Measurements from ENCODE around the gene MSH3.
"Not testable (repeated sequence)": the region's sequence is repeated elsewhere in the genome, so short reads cannot be mapped to it uniquely, and the experiment has no call there.

Gene MSH3

DNA sequence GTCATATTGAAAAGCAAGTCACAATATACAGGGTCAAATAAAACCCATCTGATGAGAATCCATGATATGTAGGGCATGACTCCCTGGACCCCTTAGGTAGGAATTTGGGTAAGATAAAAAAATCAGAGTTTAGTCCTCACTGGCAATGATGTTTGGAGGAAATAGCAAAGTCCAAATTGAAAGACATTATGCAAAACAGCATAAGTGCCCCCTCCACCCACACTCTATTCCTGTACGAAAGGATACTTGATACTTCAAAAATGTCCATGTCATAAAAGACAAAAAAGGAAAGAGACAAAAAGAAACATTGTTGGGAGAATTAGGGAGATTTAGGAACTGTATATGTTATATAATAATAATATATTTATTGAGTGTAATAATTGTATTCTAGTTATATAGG, 209.7 kb downstream of the MSH3 start:
- no peak for DNase-seq

DNA sequence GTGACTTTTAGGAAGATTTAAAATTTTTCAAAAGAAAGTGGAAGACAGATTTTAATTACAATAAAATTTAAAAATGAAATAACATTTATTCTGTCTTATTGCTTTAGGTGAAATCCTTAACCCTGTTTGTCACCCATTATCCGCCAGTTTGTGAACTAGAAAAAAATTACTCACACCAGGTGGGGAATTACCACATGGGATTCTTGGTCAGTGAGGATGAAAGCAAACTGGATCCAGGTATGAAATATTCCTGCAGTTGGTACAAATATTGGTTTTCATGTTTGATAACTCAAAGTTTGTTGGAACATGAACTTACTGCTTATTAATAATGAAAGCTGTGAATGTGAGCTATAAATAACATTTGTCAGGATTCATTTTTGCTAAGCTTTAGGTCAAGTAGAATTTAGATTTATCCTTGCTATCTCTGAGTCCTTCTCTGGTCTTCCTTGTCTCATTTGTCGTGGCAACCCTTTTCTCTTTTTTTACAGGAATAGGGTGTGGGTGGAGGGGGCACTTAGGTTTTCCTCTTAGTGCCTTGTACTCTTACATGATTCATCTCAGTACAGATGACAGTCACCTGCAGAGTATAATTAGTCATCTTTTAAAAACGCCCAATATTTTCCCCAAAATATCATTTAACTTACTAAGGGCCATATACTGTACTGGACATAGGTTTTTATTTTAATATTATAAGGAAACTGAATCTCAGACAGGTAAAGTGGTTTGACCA, 210.4 kb downstream of the MSH3 start:
- DNase-seq, result no peak

DNA sequence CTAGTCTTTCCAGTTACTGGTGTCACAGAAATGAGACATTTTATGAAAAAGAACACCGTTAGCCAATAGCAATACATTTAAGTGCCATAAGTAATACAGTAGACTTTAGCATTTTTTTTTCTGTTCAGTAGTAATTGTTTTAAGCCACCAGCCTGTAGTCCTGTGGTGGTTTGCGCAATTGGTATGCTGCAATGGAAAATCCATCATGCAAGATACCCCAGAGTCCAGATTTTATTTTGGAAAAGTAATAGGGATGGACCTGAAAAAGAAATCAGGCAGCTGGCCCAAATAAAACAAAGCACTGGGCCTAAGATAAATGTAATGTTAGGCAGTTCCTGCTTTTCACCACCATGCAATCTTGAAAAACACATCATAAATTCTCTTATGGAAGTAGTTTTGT, 211.1 kb downstream of the MSH3 start:
- no peak for DNase-seq

DNA sequence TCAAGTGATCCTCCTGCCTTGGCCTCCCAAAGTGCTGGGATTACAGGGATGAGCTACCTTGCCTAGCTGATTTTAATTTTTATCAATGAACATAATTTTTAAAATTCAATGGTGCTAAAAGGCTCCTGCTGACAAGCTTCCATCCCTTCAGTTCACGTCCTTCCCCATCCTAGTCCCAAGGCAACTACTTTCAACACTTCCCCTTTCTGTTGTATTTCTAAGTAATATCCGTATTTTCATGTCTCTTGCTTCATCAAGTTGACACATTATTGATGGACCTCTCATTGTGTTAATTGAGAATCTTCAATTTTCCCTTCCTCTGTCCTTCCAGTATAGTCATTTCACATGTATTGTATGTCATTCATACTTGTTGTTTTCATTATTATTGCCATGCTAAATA, 211.9 kb downstream of the MSH3 start:
- DNase-seq, result no peak

DNA sequence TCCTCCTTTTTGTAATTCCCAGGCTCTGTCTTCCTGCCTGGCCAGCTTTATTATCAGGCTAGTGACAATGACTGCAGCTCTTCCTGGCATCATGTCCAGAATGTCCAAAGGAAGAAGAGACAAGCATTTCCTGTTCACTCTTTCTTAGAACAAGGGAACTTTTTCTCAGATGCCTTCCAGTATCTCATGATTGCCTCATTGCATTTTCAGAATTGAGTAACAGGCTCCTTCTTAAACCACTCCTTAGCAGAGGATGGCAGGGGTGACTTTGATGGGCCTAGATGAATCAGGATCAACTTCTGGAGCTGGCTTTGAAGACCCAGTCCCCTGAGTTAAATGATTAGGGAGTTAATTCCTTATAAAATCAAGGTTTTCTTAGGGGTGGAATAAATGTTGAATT, 212.8 kb downstream of the MSH3 start:
- no peak for DNase-seq

DNA sequence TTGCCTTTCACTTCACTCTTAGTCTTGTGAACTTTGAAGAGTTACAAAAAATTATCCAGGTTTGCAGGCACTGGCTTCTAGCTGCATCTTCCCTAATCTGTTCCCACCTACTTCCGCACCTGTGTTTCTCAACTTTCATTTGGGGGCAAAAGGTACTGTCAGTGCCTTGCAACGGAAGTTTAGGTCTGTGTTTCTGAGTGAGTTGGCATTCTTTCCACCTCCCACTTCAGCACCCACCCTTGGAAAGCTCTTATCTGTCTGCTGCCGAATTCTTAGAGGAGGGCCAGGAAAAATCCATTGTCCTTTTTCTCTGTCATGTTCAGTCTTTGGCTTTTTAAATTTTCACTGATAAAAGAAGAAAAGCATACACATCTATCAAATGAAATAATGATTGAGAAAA, 216.0 kb downstream of the MSH3 start:
- DNase-seq, result no peak

DNA sequence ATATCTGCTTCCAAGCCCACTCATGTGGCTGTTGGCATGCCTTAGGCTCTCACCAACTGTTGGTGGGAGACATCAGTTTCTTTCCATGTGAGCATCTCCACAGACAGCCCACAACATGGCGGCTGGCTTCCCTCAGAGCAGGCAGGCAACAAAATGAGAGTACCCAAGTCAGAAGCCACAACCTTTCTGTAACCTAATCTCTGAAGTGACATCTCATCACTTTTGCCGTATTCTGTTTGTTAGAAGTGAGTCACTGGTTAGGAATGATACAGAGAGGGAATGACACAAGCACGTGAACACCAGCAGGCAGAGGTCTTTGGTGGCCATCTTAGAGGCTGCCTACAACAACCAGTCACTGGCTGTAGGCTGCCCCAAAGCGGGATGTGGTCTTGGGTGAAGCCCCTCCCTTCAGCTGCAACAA, 217.1 kb downstream of the MSH3 start:
- no peak for DNase-seq

DNA sequence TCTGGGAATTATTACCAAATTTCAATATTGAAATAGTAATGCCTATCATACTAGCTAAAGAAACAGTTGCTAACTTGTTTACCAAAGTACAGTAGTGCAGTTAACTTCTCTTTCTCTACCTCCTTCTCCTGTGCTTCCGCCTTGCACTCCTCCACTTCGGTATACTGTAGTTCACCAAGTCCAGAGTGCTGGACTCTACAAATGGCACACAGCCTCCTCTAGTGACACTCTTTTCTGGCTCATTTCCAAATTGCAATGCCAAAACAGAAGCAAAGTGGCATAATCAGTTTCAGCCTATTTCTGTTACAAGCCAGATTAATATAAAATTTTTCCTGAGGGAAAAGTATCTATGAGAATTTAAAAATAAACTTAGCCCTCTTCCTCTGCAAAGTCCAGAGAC, 219.7 kb downstream of the MSH3 start:
- DNase-seq, result no peak

DNA sequence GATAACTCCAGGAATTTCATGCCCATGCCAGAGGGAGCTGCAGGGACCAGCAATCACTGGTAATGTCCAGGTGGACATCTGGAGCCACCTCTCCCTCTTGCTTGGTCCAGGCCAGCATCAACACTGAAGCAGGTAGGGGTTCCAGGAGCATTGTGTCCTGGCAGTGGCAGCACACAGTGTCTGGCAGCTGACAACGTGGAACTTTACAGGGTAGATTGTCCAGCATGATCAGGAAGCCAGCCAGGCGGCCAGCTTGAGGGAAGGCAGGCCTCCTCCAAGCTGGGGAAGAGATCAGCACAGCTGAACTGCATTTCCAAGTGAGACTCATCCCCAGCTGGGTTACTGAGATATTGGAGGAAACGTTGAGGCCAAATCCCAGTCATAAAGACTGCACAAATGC, 223.1 kb downstream of the MSH3 start:
- no peak for DNase-seq

DNA sequence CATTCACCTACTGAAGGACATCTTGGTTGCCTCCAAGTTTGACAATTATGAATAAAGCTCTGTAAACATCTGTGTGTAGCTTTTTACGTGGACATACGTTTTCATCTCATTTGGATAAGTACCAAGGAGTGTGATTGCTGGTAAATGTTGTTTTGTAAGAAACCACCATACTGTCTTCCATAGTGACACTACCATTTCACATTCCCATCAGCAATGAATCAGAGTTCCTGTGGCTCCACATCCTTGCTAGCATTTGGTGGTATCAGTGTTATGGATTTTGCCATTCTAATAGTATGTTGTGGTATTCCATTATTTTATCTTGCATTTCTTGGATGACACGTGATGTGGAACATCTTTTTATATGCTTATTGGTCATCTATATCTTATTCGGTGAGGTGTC, 227.3 kb downstream of the MSH3 start:
- DNase-seq, result no peak

DNA sequence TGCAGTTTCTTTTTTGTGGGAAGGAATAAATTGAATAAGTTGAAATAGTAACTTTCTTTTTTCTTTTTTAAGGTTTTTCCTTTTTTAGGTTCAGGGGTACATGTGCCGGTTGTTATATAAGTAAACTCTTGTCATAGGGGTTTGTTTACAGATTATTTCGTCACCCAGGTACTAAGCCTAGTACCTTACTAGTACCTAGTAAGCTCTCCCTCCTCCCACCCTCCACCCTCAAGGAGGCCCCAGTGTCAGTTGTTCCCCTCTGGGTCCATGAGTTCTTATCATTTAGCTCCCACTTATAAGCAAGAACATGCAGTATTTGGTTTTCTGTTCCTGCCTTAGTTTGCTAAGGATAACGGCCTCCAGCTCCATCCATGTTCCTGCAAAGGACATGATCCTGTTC, 228.9 kb downstream of the MSH3 start:
- DNase-seq, result not testable (repeated sequence)

DNA sequence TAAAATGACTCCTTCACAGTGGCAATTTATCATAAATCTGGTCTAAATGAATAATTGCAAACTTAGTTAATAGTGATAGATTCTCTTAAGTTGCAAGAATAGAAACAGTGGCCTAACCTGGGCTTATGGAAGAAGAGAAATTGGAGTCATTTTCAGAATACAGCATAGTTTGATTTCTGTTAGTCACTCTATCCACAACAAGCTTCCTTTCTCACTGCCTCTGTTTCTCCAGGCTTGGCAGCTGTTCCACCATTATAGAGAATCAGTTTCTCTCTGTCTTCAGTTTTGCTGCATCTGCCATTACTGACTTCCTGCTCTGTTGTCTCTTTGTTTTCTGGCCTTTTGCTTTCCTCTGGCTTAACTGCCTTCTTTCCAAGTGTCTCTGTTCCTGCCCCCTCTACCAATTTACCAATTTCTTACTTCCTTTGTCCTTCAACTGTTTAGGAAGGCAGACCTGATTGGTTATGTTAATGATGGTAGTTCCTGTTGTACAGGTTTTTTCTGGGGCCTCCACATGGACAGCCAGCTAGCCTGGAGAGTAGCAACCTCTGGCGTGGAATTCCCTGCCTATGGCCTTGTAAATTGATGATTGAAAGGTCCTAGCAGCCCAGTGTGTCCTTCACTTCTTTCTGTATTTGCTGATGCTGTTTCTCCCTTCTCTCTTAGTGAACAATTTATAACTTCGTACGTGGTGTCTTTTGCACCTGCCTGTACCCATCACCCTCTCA, 229.8 kb downstream of the MSH3 start:
- DNase-seq, result no peak

DNA sequence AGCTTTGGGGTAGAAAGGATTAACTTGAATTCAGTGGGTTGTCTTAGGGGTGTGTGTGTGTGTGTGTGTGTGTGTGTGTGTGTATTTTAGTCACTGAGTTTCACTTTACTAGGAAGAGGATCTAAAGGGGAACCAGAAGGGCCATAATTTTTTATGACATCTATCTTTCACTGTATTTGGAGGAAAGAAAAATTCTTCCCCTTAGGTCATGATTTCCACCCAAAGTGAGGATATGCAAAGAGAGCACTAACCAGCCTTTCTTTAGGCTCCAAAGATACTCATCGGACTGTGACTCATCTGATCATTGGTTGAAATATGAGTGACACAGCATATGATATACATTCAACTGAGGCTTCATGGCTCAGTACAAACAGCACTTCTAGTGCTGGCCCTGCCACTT, 230.5 kb downstream of the MSH3 start:
- no peak for DNase-seq

DNA sequence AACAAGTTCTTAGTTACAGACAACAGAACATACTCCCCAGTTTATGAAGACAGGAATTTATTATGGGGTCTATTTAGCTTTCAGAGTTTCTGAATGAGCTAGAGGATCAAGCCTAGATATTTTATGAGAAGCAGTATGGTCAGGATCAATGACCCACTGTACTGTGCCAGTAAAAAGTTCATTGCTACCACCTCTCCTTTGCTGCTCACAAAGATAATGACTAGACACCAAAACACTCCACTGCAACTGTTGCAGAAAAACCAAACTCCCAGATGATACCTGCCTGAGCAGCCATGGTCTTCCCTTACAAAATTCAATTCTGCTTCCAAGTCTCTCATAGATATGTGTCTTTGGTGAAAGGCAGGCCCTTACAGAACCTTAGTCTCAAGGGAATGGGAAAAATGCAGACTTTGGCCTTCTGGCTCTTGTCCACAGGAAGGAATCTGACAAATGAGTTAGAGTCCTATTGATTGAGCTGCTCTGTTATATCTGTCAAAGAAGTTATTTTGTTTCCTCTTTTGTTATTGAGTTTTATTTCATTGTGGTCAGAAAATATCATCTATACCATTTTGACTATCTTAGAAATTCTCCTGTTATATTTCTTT, 231.0 kb downstream of the MSH3 start:
- no peak for DNase-seq

DNA sequence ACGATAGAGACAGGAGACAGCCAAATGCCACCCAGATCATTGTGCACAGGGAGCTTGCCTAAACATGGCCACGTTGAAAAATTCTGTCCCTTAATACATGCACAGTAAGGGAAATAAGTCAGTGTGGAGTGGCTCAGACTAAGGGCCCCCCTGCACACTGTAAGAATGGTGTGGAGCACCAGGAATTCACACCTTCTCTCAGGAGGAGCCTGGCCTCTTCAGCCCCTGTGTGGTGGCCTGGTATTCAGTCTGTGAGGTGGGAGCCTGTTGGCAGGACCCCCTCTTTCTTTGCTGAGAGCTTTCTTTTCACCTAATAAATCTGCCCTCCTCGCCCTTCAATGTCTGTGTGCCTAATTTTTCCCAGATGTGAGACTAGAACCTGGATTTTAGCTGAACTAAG, 239.6 kb downstream of the MSH3 start:
- no peak for DNase-seq

DNA sequence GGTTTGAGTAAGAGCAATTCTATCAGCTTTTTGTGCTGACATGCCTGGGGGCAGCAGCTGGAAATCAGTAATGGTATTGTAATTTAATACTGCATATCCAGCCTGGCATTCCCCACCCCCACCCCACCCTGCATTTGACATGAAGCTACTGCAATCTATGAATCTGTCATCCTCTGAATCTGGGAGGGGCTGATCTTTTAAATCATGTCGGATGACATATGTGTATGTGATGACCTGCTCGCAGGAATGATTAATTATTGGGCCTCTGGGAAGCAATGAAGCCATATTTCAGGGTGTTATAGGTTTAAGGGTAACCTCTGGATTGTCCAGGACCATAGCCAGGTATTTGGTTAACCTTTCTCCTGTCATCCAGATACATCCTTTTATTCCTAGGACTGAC, 241.1 kb downstream of the MSH3 start:
- DNase-seq, result no peak

DNA sequence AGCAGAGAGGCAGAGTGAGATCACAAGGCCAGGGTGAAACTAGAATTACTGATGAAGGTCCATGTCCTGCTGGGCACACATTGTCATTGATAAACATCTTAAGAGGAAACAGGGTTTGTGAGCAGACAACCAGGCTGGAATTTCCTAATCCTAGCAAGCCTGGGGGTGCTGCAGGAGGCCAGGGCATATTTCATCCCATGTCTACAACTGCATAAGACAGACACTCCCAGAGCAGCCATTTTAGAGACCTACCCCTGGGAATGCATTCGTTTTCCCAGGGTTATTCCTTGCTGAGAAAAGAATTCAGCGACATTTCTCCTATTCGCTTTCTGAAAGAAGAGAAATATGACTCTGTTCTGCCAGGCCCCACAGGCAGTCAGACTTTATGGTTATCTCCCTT, 248.2 kb downstream of the MSH3 start:
- DNase-seq, result not testable (repeated sequence)

DNA sequence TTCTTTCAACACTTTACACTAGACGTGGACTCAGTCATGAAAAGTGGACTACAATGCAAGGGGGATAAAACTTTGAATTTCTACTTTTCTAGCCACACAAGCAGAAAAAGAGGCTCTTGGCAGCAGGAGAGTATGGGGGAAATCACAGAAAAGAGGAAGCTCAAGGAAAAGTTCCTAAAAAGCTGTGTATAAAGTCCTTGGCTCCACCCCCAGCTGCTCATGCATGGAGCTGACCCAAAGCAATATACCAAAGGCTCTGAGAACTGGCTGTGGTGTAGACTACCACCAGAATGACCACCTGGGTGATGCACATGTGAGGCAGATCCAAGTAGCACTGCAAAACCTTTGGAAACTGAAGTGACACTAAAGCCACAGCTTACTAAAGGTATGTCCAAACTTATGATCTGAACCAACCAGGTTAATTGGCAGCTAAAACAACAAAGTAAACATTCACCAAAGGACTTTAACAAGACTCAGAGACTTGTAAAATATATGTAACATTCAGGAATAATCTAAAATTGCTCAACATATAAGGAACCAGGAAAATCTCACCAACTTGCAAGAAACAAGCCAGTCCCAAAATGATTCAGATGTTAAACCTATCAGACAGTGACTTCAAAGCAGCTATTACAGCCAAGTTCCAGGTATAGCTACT, 250.2 kb downstream of the MSH3 start:
- DNase-seq, result no peak

DNA sequence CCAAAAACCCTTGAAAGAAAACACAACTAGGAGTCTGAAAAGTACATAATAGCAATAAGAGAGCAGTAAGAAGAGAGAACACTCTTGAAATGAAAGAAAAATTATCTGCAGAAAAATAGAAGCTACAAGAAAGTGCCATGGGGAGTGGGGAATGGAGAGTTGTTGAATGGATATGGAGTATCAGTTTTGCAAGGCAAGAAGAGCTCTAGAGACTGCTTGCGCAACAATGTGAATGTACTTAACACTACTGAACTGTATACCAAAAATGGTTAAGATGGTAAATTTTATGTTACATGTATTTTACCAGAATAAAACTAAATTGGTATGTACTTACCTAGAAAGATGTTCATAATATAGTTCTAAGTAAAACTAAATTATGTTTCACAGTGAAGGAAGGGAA, 251.0 kb downstream of the MSH3 start:
- no peak for DNase-seq

DNA sequence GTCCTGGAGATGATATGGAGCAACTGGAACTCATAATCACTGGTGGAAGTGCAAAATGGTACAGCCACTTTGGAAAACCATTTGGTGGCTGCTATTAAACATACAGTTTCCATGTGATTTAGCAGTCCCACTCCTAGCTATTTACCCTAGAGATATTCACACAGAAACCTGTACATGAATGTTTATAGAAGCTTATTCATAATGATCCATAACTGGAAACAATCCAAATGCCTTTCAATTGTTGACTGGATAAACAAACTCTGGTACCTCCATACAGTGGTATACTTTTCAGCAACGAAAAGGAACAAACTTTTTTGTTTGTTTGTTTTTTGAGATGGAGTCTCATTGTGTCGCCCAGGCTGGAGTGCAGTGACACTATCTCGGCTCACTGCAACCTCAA, 258.0 kb downstream of the MSH3 start:
- DNase-seq, result no peak

DNA sequence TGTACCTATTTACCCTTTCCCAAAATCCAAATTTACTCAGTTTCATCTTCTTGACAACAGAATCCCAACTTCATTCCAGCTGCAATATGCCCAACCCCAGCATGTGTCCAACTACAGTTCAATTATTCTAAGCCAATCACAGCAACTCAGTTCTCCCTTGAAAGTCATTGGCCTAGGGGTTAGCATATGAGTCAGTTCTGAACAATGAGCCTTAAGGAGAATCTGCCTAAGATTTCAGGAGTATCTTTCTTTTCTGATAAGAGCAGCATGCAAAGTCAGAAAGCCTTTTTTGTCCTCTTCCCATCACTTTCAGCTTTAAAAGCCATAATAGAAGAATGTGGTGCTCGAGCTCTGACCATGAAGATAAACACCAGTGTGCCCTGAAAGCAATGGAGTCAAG, 261.3 kb downstream of the MSH3 start:
- no peak for DNase-seq

DNA sequence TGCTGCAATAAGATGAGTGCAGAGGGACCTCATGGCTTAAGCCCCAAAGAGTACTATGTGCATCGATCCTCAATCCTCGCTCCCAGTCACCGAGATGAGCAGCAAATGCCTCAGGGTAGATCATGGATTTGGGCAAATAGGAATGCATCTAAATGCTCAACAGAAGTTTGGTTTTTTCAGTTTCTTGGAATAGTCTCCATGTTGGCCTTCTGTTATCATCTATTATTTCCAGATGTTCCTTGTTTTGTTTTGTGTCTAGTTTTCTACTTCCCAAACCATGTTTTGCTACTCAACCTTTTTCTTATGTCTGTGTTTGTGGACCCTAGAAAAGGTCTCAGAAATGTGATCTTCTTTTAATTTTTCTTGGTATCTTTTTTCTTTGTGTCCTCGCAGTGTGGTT, 262.2 kb downstream of the MSH3 start:
- no peak for DNase-seq

DNA sequence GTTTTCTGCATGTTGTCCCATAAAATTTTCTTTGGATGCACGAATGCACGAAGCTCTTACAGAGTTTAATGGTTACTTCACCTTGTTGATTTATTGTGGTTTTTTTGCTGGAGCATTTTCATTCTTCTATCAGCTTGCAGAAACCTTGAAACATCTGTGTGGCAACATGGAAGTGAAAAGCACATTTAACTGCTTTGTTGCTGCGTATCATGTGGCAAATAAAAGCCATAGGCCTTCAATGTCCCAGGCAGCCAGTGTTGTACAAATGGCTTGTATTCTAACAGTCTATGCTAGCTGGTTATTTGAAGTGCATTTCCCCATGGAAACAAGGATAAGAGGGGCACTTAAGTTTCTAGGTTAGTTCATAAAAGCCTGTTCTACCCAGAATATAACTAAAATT, 263.2 kb downstream of the MSH3 start:
- no peak for DNase-seq

DNA sequence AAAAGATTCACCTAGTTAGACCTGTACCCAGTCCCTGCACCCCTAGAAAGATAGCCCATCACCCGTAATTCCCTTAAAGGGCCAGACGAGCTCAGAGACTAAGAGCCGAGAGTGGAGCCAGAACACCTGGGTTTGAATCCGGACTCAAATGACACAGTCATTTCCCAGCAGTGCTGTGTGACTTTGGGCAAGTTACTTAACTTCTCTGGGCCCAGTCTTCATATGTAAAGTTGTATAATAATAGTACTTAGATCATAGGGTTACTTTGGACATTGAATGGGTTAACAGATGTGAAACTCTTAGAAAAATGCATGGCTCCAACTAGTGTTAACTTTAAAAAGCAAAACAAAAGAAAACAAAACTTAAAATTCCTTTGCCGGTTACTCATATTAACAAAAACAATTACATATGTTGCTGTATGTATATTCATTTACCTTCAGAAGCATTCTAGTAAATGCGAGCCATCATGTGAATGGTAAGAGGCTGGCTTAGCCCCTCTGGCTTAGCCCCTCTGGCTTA, 265.3 kb downstream of the MSH3 start:
- no peak for DNase-seq
